ENCODE results near the gene CAMK4.

Gene CAMK4

DNA sequence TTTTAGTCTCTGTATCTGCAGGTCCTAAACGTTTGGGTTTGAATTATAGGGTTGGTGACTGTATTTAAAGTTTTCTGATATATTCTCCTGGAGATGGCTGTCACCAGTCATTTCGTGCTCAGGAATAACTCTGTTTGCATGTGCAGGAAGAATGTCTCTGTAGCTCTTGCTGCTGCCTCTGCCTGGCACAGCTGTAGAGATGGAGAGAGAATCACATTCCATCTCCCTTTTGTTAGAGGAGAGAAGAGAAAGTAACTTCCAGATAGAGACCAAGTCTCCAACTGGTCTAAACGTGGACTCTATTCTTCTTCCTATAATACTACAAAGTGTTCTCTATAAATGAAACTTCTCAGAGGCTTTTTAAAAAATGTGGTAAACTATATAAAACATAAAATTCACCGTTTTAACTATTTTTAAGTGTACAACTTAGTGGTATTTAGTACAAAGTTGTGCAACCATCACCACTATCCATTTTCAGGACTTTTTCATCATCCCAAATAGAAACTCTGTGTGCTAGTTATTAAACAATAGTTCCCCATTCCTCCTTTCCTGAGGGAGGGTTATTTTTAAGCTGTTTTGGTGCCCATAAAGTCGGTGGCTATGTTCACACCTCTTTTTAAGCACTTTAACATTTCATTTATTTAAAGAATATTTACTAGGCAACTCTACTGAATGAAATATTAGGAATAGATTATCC lies 308.9 kb downstream of the CAMK4 start:
- Histone ChIP-seq H3K9ac (ENCODE audit: low read depth in 1 of 2, low read length in 2 of 2) (no peak overlapping the region), H3K36me3 (ENCODE audit: control insufficient read depth in 2 of 2, insufficient read depth in 2 of 2, low read length in 2 of 2) (no peaks in the 10 kb centered on the region), H3K27me3 (ENCODE audit: control insufficient read depth in 2 of 2, insufficient read depth in 2 of 2, low read length in 2 of 2) (no peaks in the 10 kb centered on the region), H3K9me3 (ENCODE audit: control insufficient read depth in 2 of 2, low read length in 2 of 2) (no peaks in the 10 kb centered on the region), H3K27ac (ENCODE audit: low read depth in 2 of 2, low read length in 2 of 2) (no peak overlapping the region), H3K4me3 (ENCODE audit: low read length in 2 of 2) (no peak overlapping the region), H3K4me1 (ENCODE audit: control insufficient read depth in 2 of 2, insufficient read depth in 2 of 2, low read length in 2 of 2) (no peaks in the 10 kb centered on the region)

- H3K27me3 ChIP-seq (ENCODE audit: control insufficient read depth in 2 of 2, insufficient read depth in 2 of 2, low read length in 2 of 2), result no peaks in the 10 kb centered on the region
- no peaks in the 10 kb centered on the region for H3K4me1 ChIP-seq (ENCODE audit: control insufficient read depth in 2 of 2, insufficient read depth in 2 of 2, low read length in 2 of 2)
- no peaks in the 10 kb centered on the region for H3K9me3 ChIP-seq (ENCODE audit: control insufficient read depth in 2 of 2, low read length in 2 of 2)
- no peaks in the 10 kb centered on the region for H3K36me3 ChIP-seq (ENCODE audit: control insufficient read depth in 2 of 2, insufficient read depth in 2 of 2, low read length in 2 of 2)
- H3K27ac ChIP-seq (ENCODE audit: low read depth in 2 of 2, low read length in 2 of 2), result no peak overlapping the region
- no peak overlapping the region for H3K4me3 ChIP-seq (ENCODE audit: low read length in 2 of 2)
- no peak overlapping the region for H3K9ac ChIP-seq (ENCODE audit: low read depth in 1 of 2, low read length in 2 of 2)
These were observed 311.8 kb downstream of the CAMK4 start for GRCh38 chr5:111535879-111536549.

DNA sequence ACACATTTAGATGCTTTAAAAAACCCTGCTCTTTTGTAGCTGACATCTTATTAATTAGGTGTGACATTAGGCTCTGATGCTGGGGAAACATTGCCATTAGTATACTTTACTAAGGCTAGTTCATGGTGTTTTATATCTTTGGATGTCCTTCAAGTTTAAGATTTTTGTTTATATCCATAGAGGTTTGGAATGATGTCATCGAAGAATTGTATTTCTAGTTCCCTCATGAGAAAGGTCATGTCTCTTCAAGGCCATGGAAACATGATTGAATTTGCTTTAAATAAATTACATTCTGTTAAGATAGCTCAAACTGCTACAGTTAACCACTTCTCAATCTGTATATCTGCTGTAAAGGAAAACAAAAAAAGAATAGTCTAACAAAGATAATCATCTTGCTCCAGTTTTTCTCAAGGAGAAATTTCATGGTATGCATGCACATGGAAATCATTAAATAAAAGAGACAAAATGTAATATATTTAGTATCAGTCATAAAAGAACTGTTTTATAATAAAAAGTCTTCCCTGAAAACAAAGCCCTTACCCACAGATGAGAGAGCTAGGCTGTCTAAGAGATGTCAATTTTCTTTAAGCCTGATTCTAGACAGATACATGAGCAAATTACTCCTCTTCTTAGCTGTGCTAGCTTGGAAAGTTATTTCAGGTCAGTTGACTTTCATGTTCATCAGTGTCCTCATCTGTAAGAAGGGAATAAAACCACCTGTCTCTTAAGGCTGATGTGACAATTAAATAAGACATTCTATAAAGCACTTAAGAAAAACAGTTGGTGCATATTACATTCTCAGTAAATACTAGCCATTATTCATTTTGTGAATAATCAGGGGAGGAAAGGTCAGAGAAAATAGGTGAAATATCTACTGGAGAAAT lies 313.2 kb downstream of the CAMK4 start:
- Histone ChIP-seq H3K4me3 (ENCODE audit: low read length in 2 of 2) (no peak overlapping the region), H3K27me3 (ENCODE audit: control insufficient read depth in 2 of 2, insufficient read depth in 2 of 2, low read length in 2 of 2) (no peaks in the 10 kb centered on the region), H3K27ac (ENCODE audit: low read depth in 2 of 2, low read length in 2 of 2) (no peak overlapping the region), H3K36me3 (ENCODE audit: control insufficient read depth in 2 of 2, insufficient read depth in 2 of 2, low read length in 2 of 2) (no peaks in the 10 kb centered on the region), H3K4me1 (ENCODE audit: control insufficient read depth in 2 of 2, insufficient read depth in 2 of 2, low read length in 2 of 2) (no peaks in the 10 kb centered on the region), H3K9ac (ENCODE audit: low read depth in 1 of 2, low read length in 2 of 2) (no peak overlapping the region), H3K9me3 (ENCODE audit: control insufficient read depth in 2 of 2, low read length in 2 of 2) (no peaks in the 10 kb centered on the region)

Data from mucosa of rectum (tissue), 2 donors.